NT2/D1 (cell line): ENCODE data around the gene PIPOX.
A peak's percentile ranks its signal among the peaks of the same experiment; 100 is the strongest.

Source experiments
- DNase-seq: peaks from one replicate; pipeline ENCODE4 v3.0.0-alpha.2; 2011; ENCODE audit warnings: low read depth, low spot score
- H3K27me3 ChIP-seq: 2 replicates; pipeline ENCODE4 v1.6.0; 2011; ENCODE audit warnings: mild to moderate bottlenecking; ENCODE audit not compliant: insufficient read length, insufficient read depth
- H3K36me3 ChIP-seq: 2 replicates; pipeline ENCODE4 v1.6.1; 2011; ENCODE audit warnings: mild to moderate bottlenecking, low read length, mixed read lengths; ENCODE audit not compliant: insufficient read depth, insufficient read length
- H3K4me1 ChIP-seq: 2 replicates; pipeline ENCODE4 v1.5.1; 2011; ENCODE audit not compliant: insufficient read depth, insufficient read length
- H3K4me3 ChIP-seq: 2 replicates; pipeline ENCODE4 v1.5.1; 2011; ENCODE audit warnings: low read depth; ENCODE audit not compliant: insufficient read length
- H3K9ac ChIP-seq: 2 replicates; pipeline ENCODE4 v1.6.0; 2011; ENCODE audit warnings: low read depth; ENCODE audit not compliant: insufficient read length
- H3K9me3 ChIP-seq: 2 replicates; pipeline ENCODE4 v1.5.1; 2011; ENCODE audit warnings: mild to moderate bottlenecking, low read length; ENCODE audit not compliant: insufficient read depth
- SUZ12 ChIP-seq: IDR thresholded peaks from 2 replicates; pipeline ENCODE4 v1.6.1; 2011; ENCODE audit not compliant: insufficient read length, insufficient read depth; ENCODE audit errors: extremely low read depth
- YY1 ChIP-seq: IDR thresholded peaks from 2 replicates; pipeline ENCODE4 v1.6.1; 2011; ENCODE audit not compliant: insufficient read length, insufficient read depth
- ZNF274 ChIP-seq: IDR thresholded peaks from 2 replicates; pipeline ENCODE4 v1.6.1; 2011; ENCODE audit warnings: mild to moderate bottlenecking, low read depth, low read length

PIPOX gene

DNA sequence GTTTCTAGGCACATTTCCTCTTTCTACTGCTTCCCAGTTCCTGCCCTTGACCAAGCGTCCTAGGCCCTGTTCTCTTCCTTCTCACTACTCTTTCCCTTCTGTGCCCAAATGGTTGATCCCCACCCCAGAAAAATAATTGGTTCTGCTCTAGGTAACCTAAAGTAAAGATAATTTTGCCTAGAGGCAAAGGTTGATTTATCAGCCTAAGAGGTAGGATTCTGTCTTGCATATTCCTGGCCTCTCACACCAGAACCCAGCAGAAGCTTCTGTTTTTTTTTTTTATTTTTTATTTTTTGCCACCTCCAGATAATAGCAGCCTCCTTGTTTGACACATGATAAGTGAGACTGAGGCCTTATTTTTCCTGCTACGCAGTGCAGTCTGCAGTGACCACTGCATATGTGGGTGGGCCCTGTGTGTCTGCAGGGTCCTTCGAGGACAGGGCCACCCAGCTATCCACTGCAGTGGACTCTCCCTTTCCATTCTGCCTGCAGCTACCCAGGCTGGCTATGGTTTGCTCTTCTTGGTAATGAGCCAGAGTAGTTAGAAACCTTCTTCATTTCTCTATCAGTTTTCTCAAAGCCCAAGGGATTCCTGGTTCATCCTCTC is 701 bp downstream of the PIPOX start:
- no peak for TF ChIP-seq YY1
- TF ChIP-seq SUZ12: no peak
- no peak for TF ChIP-seq ZNF274
- peak overlapping the region; percentile 38 for H3K4me3 ChIP-seq
- H3K27me3 ChIP-seq: no peaks in the 10 kb centered on the region
- peaks cover 4% of the 10 kb centered on the region for H3K4me1 ChIP-seq
- H3K36me3 ChIP-seq: no peaks in the 10 kb centered on the region
- no peak for DNase-seq
- peak overlapping the region; percentile 78 for H3K9ac ChIP-seq
- no peaks in the 10 kb centered on the region for H3K9me3 ChIP-seq

DNA sequence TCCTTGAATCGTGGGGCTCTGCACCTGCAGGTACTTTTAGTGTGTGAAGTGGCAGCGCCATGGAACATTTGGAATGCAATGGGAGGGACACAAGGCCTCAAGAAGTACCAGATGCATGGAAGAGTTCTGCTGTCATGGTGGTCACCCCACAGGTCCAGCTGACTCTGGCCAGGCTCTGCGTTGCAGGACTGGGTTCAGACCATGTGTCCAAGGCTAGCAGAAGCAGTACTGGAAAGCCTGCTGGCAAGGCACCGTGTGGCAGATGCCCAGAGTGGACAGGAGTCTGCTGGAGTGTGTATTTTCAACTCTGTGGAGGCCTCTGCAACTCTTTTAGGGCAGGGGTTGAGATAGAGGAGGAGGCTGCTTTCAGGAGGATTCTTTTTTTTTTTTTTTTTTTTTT is 2.1 kb downstream of the PIPOX start:
- TF ChIP-seq ZNF274: no peak
- no peak for TF ChIP-seq SUZ12
- TF ChIP-seq YY1: no peak
- H3K9me3 ChIP-seq: no peaks in the 10 kb centered on the region
- H3K36me3 ChIP-seq: no peaks in the 10 kb centered on the region
- no peak overlapping the region for H3K4me3 ChIP-seq
- no peaks in the 10 kb centered on the region for H3K27me3 ChIP-seq
- H3K9ac ChIP-seq: no peak overlapping the region
- DNase-seq: no peak
- H3K4me1 ChIP-seq: peaks cover 7% of the 10 kb centered on the region

- Histone ChIP-seq H3K36me3 (no peaks in the 10 kb centered on the region), H3K9me3 (no peaks in the 10 kb centered on the region), H3K4me3 (no peak overlapping the region), H3K4me1 (peaks cover 10% of the 10 kb centered on the region), H3K27me3 (no peaks in the 10 kb centered on the region), H3K9ac (no peak overlapping the region)
- DNase-seq: no peak
- no peak for TF ChIP-seq YY1
- TF ChIP-seq SUZ12: no peak
- no peak for TF ChIP-seq ZNF274
Measured at GRCh38 chr17:29045734-29046472, 3.0 kb downstream of the PIPOX start.

DNA sequence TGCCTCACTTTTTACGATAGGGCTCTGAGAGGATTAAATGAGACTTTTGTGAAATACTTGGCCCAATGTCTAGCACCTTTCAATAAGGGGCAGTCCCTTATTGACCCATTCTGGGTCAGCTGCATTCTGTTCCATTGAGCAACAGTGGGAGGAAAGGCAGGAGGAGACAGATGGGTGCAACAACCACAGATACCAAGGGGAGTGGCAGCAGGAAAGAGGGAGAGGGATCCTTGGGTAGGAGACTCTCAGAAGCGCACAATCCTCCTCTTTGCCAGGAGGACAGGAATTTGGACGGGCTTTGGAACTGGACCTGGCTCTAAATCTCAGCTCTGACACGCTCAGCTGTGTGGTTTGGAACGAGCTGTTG is 3.5 kb downstream of the PIPOX start:
- no peaks in the 10 kb centered on the region for H3K9me3 ChIP-seq
- H3K4me1 ChIP-seq: peaks cover 15% of the 10 kb centered on the region
- no peaks in the 10 kb centered on the region for H3K27me3 ChIP-seq
- no peak overlapping the region for H3K9ac ChIP-seq
- TF ChIP-seq ZNF274 (no peak), SUZ12 (no peak), YY1 (no peak)
- no peak overlapping the region for H3K4me3 ChIP-seq
- no peak for DNase-seq
- H3K36me3 ChIP-seq: no peaks in the 10 kb centered on the region

DNA sequence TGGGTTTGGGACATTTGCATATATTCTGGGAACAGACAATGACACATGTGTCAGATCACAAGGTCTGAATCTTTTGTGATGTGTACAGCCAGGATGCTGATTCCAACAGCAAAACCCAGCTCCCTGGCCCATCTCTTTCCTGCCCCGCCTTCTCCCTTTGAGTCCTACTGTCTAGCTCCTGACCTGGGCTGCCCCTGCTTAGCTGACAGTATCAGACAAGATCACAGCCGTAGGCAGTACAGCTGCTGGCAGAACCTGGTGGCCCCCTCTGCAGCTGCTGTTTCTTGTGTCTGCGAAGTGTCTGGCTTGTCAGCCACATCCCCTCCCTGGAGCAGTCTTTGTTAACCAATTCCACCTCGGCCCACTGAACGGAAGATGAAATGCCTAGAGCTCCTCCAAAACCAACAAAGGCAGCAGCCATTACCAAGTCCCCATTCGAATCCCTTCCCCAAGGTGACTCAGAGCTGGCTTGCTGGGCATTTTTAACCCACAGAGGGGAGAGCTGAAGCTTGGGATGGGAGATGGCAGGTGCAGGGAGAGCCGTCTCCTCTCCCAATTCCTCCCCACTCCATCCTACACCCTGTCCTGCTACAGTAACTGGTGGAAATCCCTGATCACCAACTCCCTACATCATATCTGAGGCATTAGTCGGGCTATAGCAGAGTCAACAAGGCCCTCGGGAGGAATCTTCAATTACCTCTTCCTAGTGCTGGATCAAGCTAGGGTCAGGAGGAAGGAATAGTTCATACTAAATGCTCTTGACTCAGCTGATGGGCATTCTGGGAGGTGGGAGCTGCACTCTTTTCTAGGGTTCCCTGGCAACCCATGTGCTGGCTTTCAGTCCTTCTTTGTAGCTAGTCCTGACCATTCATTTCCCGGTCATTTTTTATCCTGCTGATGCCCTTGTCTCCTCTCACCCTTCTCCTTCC is 5.8 kb downstream of the PIPOX start:
- Histone ChIP-seq H3K9ac (no peak overlapping the region), H3K4me3 (no peak overlapping the region), H3K27me3 (no peaks in the 10 kb centered on the region), H3K4me1 (peaks cover 11% of the 10 kb centered on the region), H3K9me3 (no peaks in the 10 kb centered on the region), H3K36me3 (peaks cover 6% of the 10 kb centered on the region)
- no peak for TF ChIP-seq YY1
- no peak for TF ChIP-seq ZNF274
- TF ChIP-seq SUZ12: no peak
- no peak for DNase-seq

DNA sequence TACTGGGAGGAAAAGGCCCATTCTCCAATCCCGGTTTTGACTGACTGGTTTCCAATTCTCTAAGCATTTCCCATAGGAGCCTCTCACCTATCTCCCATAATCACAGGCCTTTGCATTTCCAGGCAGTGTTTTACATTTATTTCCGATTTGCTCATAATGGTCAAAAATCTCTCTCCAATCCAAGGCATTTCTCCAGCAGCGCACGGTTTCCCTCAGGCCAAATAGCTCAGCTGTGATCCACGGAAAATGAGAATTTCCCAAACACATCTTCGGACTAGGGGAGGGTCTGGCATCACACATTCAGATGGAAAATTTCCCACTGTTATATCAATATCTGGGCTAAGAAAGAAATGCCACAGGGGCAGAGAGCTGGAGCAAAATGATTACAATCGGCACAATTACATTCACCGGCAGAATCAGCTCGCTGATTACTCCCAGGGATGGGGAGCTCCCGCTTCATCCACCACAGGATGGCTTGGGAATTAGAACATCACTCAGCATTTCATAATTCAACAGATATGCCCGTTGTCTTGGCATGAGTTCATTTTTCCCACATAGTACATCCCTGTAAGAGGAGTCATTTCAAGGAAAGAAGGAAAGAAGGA is 6.7 kb downstream of the PIPOX start:
- Histone ChIP-seq H3K4me1 (peaks cover 12% of the 10 kb centered on the region), H3K9ac (no peak overlapping the region), H3K27me3 (no peaks in the 10 kb centered on the region), H3K9me3 (no peaks in the 10 kb centered on the region), H3K36me3 (peaks cover 7% of the 10 kb centered on the region), H3K4me3 (no peak overlapping the region)
- no peak for TF ChIP-seq ZNF274
- no peak for TF ChIP-seq SUZ12
- no peak for TF ChIP-seq YY1
- no peak for DNase-seq

GRCh38 chr17:29050176-29050575 is 7.2 kb downstream of the PIPOX start:
- Histone ChIP-seq H3K27me3 (no peaks in the 10 kb centered on the region), H3K9me3 (no peaks in the 10 kb centered on the region), H3K4me3 (no peak overlapping the region), H3K36me3 (peaks cover 11% of the 10 kb centered on the region), H3K4me1 (peaks cover 16% of the 10 kb centered on the region), H3K9ac (no peak overlapping the region)
- DNase-seq: no peak
- no peak for TF ChIP-seq SUZ12
- TF ChIP-seq YY1: no peak
- no peak for TF ChIP-seq ZNF274
